Cerebellar cortex (tissue), 1 donor: ENCODE results near the gene SHLD2.
"Not testable (repeated sequence)": the region's sequence is repeated elsewhere in the genome, so short reads cannot be mapped to it uniquely, and the experiment has no call there.

ENCODE experiments used
- DNase-seq: peaks from one replicate; pipeline ENCODE4 v3.0.0-alpha.2; 2015; ENCODE audit warnings: low spot score

SHLD2 gene

GRCh38 chr10:87094373-87095235 is at the start of gene SHLD2, which contains the start of gene GLUD1:
Gene SHLD2 (plus strand): TSS chr10:87095206. CDS start chr10:87151355, 56,149 bp downstream.
Gene GLUD1 (minus strand): TSS chr10:87094843. CDS start chr10:87094769, 74 bp downstream.
- DNase-seq: peak; percentile 84

- DNase-seq: no peak
These were observed 49.5 kb upstream of the SHLD2 start for GRCh38 chr10:87045434-87045938.

GRCh38 chr10:87053111-87053510 is 41.9 kb upstream of the SHLD2 start:
- DNase-seq: peak; percentile 30

GRCh38 chr10:87053577-87054181 is 41.3 kb upstream of the SHLD2 start:
- no peak for DNase-seq

GRCh38 chr10:87054373-87055295 is 40.4 kb upstream of the SHLD2 start:
- DNase-seq: no peak

GRCh38 chr10:87058171-87058570 is 36.8 kb upstream of the SHLD2 start:
- DNase-seq: peak; percentile 18

GRCh38 chr10:87059401-87059800 is 35.6 kb upstream of the SHLD2 start:
- no peak for DNase-seq

- DNase-seq: no peak
These were observed 34.6 kb upstream of the SHLD2 start for GRCh38 chr10:87060280-87060928.

- peak; percentile 16 for DNase-seq
These were observed 30.4 kb upstream of the SHLD2 start for GRCh38 chr10:87064651-87065050.

- no peak for DNase-seq
These were observed 28.8 kb upstream of the SHLD2 start for GRCh38 chr10:87066178-87066577.

- no peak for DNase-seq
These were observed 28.1 kb upstream of the SHLD2 start for GRCh38 chr10:87066865-87067264.

- DNase-seq: no peak
These were observed 26.7 kb upstream of the SHLD2 start for GRCh38 chr10:87068281-87068680.

GRCh38 chr10:87072449-87072848 is 22.6 kb upstream of the SHLD2 start:
- DNase-seq: no peak

- DNase-seq: not testable (repeated sequence)
These were observed 18.6 kb upstream of the SHLD2 start for GRCh38 chr10:87076421-87076820.

- no peak for DNase-seq
These were observed 15.7 kb upstream of the SHLD2 start for GRCh38 chr10:87079106-87079836.

- not testable (repeated sequence) for DNase-seq
These were observed 14.4 kb upstream of the SHLD2 start for GRCh38 chr10:87080621-87081020.

GRCh38 chr10:87081574-87081973 is 13.4 kb upstream of the SHLD2 start:
- DNase-seq: not testable (repeated sequence)

GRCh38 chr10:87082219-87082618 is 12.8 kb upstream of the SHLD2 start:
- DNase-seq: not testable (repeated sequence)

GRCh38 chr10:87083576-87084290 is 11.3 kb upstream of the SHLD2 start:
- DNase-seq: not testable (repeated sequence)

- DNase-seq: not testable (repeated sequence)
These were observed 10.7 kb upstream of the SHLD2 start for GRCh38 chr10:87084291-87084782.
